ENCODE measurements around the gene MEIKIN.

DNA sequence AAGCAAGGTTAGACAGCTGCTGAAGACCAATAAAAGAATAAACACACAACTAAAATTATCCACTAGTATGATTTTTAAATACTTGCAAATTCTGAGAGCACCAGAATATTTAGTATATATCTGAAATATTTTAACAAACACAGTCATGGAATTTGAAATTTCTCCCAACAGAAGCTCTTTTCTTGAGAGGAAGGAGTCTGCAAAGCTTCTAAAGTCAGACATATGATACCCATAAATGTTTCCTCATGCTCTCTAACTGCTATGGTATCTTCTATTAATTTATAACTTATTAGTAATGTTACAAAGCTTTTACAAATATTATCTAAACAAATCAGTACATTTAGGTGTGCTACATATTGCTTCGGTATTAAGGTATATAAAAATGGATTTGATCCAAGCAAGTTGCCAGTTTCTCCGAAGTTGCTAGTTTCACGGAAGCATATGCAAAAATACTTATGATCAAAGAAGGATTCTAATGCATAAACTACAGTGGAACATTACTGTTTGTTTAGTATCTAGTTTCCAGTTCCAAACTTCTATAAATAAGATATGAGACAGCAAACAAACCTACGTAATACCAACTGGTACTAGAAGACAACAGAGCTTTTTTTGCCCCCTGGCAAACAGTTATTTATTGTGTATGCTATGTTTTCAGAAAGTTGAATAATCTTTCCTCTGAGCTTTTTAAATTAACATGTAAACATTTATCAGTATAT lies 170.7 kb downstream of the MEIKIN start:
- TF ChIP-seq PCBP1 (IDR thresholded peaks at IDR 0.05; ENCODE audit: borderline replicate concordance, low read depth, low read length), result no peak
- no peak for TF ChIP-seq HOXA9 (CRISPR knock-in tag; IDR thresholded peaks at IDR 0.05; ENCODE audit: borderline replicate concordance)
- TF ChIP-seq, protein P1, sequence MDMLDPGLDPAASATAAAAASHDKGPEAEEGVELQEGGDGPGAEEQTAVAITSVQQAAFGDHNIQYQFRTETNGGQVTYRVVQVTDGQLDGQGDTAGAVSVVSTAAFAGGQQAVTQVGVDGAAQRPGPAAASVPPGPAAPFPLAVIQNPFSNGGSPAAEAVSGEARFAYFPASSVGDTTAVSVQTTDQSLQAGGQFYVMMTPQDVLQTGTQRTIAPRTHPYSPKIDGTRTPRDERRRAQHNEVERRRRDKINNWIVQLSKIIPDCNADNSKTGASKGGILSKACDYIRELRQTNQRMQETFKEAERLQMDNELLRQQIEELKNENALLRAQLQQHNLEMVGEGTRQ (IDR thresholded peaks at IDR 0.05; ENCODE audit: low read depth, low read length), result no peak
- TF ChIP-seq, protein P1 (CRISPR knock-in tag; IDR thresholded peaks at IDR 0.05; ENCODE audit: borderline replicate concordance), result no peak
- TF ChIP-seq NBN (conservative IDR thresholded peaks at IDR 0.05), result no peak
- TF ChIP-seq RNF2 (conservative IDR thresholded peaks at IDR 0.05; ENCODE audit: low read depth), result no peak
- no peak for TF ChIP-seq POLR2AphosphoS5 (IDR thresholded peaks at IDR 0.05; ENCODE audit: low read depth, low read length)
- TF ChIP-seq, protein P2, sequence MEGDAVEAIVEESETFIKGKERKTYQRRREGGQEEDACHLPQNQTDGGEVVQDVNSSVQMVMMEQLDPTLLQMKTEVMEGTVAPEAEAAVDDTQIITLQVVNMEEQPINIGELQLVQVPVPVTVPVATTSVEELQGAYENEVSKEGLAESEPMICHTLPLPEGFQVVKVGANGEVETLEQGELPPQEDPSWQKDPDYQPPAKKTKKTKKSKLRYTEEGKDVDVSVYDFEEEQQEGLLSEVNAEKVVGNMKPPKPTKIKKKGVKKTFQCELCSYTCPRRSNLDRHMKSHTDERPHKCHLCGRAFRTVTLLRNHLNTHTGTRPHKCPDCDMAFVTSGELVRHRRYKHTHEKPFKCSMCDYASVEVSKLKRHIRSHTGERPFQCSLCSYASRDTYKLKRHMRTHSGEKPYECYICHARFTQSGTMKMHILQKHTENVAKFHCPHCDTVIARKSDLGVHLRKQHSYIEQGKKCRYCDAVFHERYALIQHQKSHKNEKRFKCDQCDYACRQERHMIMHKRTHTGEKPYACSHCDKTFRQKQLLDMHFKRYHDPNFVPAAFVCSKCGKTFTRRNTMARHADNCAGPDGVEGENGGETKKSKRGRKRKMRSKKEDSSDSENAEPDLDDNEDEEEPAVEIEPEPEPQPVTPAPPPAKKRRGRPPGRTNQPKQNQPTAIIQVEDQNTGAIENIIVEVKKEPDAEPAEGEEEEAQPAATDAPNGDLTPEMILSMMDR (CRISPR knock-in tag; IDR thresholded peaks at IDR 0.05), result no peak
- no peak for TF ChIP-seq NFRKB (IDR thresholded peaks at IDR 0.05)
- no peak for TF ChIP-seq ZNF354B (CRISPR knock-in tag; IDR thresholded peaks at IDR 0.05)
